MM.1S (cell line): Measurements from ENCODE around the gene UGCG.

Source experiments
- DNase-seq: peaks from one replicate; pipeline ENCODE4 v3.0.0-alpha.2; 2015
- H2AFZ ChIP-seq: fragments of 300-600 bp; sonication (generic); 2 replicates; pipeline ENCODE4 v1.6.0; 2016; ENCODE audit warnings: antibody characterized with exemption, low read length
- H3F3A ChIP-seq: fragments of 300-600 bp; sonication (generic); 2 replicates; pipeline ENCODE4 v1.6.1; 2016; ENCODE audit warnings: mild to moderate bottlenecking, antibody characterized with exemption, low read length, moderate library complexity, mixed read lengths; ENCODE audit not compliant: insufficient read depth
- H3K27ac ChIP-seq: fragments of 300-600 bp; sonication (generic); 2 replicates; pipeline ENCODE4 v1.5.1; 2016; ENCODE audit warnings: mild to moderate bottlenecking, low read length
- H3K27me3 ChIP-seq: fragments of 300-600 bp; sonication (generic); replicated peaks from 2 replicates; pipeline ENCODE4 v1.6.0; 2016; ENCODE audit warnings: low read length; ENCODE audit not compliant: insufficient read depth
- H3K36me3 ChIP-seq: fragments of 300-600 bp; sonication (generic); replicated peaks from 2 replicates; pipeline ENCODE4 v1.6.1; 2016; ENCODE audit warnings: mild to moderate bottlenecking, low read length, mixed read lengths; ENCODE audit not compliant: insufficient read depth
- H3K4me1 ChIP-seq: fragments of 300-600 bp; sonication (generic); 2 replicates; pipeline ENCODE4 v1.6.1; 2016; ENCODE audit warnings: low read length, mixed read lengths
- H3K4me2 ChIP-seq: fragments of 300-600 bp; sonication (generic); 2 replicates; pipeline ENCODE4 v1.6.0; 2016; ENCODE audit warnings: low read depth, low read length
- H3K4me3 ChIP-seq: fragments of 300-600 bp; sonication (generic); 2 replicates; pipeline ENCODE4 v1.5.1; 2016; ENCODE audit warnings: low read length, mixed read lengths
- H3K79me2 ChIP-seq: fragments of 300-600 bp; sonication (generic); 2 replicates; pipeline ENCODE4 v1.6.1; 2016; ENCODE audit warnings: mixed run types, low read length, mixed read lengths
- H3K9ac ChIP-seq: fragments of 300-600 bp; sonication (generic); 2 replicates; pipeline ENCODE4 v1.6.1; 2016; ENCODE audit warnings: low read length, mixed read lengths
- H3K9me2 ChIP-seq: fragments of 300-600 bp; sonication (generic); replicated peaks from 2 replicates; pipeline ENCODE4 v1.6.1; 2016; ENCODE audit warnings: mild to moderate bottlenecking, low read length, mixed read lengths; ENCODE audit not compliant: insufficient read depth
- H3K9me3 ChIP-seq: fragments of 300-600 bp; sonication (generic); replicated peaks from 2 replicates; pipeline ENCODE4 v1.6.1; 2016; ENCODE audit warnings: mild to moderate bottlenecking, low read length, mixed read lengths; ENCODE audit not compliant: insufficient read depth
- H4K20me1 ChIP-seq: fragments of 300-600 bp; sonication (generic); 2 replicates; pipeline ENCODE4 v1.6.1; 2016; ENCODE audit warnings: mild to moderate bottlenecking, low read length, moderate library complexity, mixed read lengths; ENCODE audit not compliant: insufficient read depth
- CTCF ChIP-seq: fragments of 300-600 bp; sonication (generic); IDR thresholded peaks from 2 replicates; pipeline ENCODE4 v1.5.1; 2016; ENCODE audit warnings: antibody characterized with exemption, low read length, mixed read lengths
- EZH2 ChIP-seq: fragments of 300-600 bp; sonication (generic); optimal IDR thresholded peaks from 2 replicates; pipeline ENCODE3; 2017; ENCODE audit warnings: low read depth, mild to moderate bottlenecking, antibody characterized with exemption, low read length, mixed read lengths
- EZH2phosphoT487 ChIP-seq: fragments of 300-600 bp; sonication (generic); IDR thresholded peaks from 2 replicates; pipeline ENCODE4 v1.6.1; 2018; ENCODE audit warnings: antibody characterized with exemption, low read length

UGCG gene

GRCh38 chr9:111870774-111871498, 25.7 kb upstream of the UGCG start:
- Histone ChIP-seq H3K9me2 (no peaks in the 10 kb centered on the region), H3K4me1 (no peaks in the 10 kb centered on the region), H3K4me3 (no peak overlapping the region), H2AFZ (no peak overlapping the region), H3K79me2 (no peaks in the 10 kb centered on the region), H3K9ac (no peak overlapping the region), H3K36me3 (no peaks in the 10 kb centered on the region), H3F3A (no peaks in the 10 kb centered on the region), H3K9me3 (no peaks in the 10 kb centered on the region), H3K27me3 (no peaks in the 10 kb centered on the region), H4K20me1 (no peaks in the 10 kb centered on the region), H3K27ac (no peak overlapping the region), H3K4me2 (no peak overlapping the region)
- TF ChIP-seq EZH2phosphoT487 (no peak), EZH2 (no peak), CTCF (no peak)
- DNase-seq: no peak

DNA sequence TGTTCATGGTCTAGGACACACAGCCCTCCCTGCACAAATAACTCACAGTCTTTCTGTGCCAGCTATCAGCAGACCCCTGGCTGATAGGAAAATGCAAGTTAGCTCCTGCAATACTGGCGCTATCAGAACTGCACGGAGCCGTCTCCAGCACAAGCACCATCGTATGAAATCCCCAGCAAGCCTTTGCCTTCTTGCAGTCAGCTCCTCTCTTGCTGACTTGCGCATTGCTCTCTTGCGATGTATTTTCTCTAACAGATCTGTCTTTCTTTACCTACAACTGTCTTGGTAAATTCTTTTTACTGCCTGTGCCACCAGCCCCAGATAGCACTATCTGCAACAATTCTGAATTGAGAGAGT, 25.1 kb upstream of the UGCG start:
- Histone ChIP-seq H3K27ac (no peak overlapping the region), H3K4me2 (no peak overlapping the region), H3K9me3 (no peaks in the 10 kb centered on the region), H3K9me2 (no peaks in the 10 kb centered on the region), H3K4me1 (no peaks in the 10 kb centered on the region), H3K9ac (no peak overlapping the region), H3F3A (no peaks in the 10 kb centered on the region), H2AFZ (no peak overlapping the region), H4K20me1 (no peaks in the 10 kb centered on the region), H3K27me3 (no peaks in the 10 kb centered on the region), H3K36me3 (no peaks in the 10 kb centered on the region), H3K4me3 (no peak overlapping the region), H3K79me2 (no peaks in the 10 kb centered on the region)
- TF ChIP-seq EZH2: no peak
- TF ChIP-seq EZH2phosphoT487: no peak
- TF ChIP-seq CTCF: no peak
- no peak for DNase-seq

GRCh38 chr9:111872886-111873285, 23.7 kb upstream of the UGCG start:
- no peaks in the 10 kb centered on the region for H4K20me1 ChIP-seq
- no peak overlapping the region for H3K9ac ChIP-seq
- H2AFZ ChIP-seq: no peak overlapping the region
- no peaks in the 10 kb centered on the region for H3K79me2 ChIP-seq
- no peak for DNase-seq
- H3K9me2 ChIP-seq: no peaks in the 10 kb centered on the region
- no peaks in the 10 kb centered on the region for H3F3A ChIP-seq
- H3K27me3 ChIP-seq: no peaks in the 10 kb centered on the region
- H3K4me3 ChIP-seq: no peak overlapping the region
- TF ChIP-seq EZH2phosphoT487 (no peak), EZH2 (no peak), CTCF (no peak)
- no peak overlapping the region for H3K27ac ChIP-seq
- H3K4me1 ChIP-seq: no peaks in the 10 kb centered on the region
- no peak overlapping the region for H3K4me2 ChIP-seq
- H3K36me3 ChIP-seq: no peaks in the 10 kb centered on the region
- H3K9me3 ChIP-seq: no peaks in the 10 kb centered on the region
